ENCODE results near the gene VPS25. TPM values are rescaled to one million over a fixed set of nuclear protein-coding genes. Genes with fewer than 3 reads are reported as not detected.

Gene VPS25
- total RNA-seq, 1 donor from 2014 or later: 55.1 TPM

DNA sequence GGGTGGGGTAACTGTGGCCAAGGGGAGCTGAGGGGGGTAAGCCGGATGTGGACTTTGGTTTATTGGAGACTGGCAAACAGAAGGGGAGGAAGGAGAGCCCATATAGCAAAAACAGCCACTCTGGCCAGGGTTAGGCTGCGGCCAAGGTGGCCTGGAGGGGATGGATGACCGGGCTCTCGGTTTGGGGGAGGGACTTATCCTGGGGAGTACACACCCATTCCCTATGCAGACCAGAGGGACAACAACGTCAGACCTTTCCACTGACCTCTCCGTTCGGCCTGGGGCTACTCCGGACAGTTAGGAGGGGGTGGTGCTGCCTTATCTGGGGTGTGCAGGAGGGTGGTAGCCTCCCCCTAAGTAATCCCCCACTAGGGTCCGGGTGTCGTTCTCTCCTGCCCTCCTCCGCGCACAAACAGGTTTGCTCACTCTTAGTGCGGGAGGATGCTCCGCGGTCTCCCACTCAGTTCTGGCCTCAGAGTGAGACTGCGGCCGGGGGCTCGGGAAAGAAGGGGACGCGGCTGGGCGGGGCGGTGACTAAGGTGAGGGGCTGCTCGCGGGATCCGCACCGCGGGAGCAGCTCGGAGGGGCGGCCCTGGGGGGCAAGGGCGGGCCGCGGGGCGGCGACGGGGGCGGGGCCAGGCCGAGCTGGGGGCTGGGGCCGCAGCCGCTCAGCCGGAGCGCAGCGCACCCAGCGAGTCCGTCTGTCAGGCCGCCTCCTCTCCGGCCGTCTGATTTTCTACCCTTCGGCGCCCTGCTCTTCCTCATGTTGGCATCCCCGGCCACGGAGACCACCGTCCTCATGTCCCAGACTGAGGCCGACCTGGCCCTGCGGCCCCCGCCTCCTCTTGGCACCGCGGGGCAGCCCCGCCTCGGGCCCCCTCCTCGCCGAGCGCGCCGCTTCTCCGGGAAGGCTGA, 6.9 kb downstream of the VPS25 start, which contains the start of gene WNK4:
Gene WNK4 (plus strand): TSS at position 675 of the 915 bp plus-strand sequence. CDS start 89 bp downstream, at position 764.
- Mint-ChIP-seq H3K27ac (ENCODE audit: unreplicated experiment) (peak within 1 kb of the TSS; percentile 2), H3K36me3 (ENCODE audit: low read depth) (peaks cover 7% of the 10 kb centered on the region), H3K4me1 (ENCODE audit: low read depth) (peaks cover 26% of the 10 kb centered on the region), H3K4me3 (ENCODE audit: unreplicated experiment) (peak within 1 kb of the TSS; percentile 53), H3K27me3 (ENCODE audit: low read depth) (peaks cover 5% of the 10 kb centered on the region), H3K9me3 (ENCODE audit: low read depth) (no peaks in the 10 kb centered on the region)
- TF ChIP-seq, protein P1, sequence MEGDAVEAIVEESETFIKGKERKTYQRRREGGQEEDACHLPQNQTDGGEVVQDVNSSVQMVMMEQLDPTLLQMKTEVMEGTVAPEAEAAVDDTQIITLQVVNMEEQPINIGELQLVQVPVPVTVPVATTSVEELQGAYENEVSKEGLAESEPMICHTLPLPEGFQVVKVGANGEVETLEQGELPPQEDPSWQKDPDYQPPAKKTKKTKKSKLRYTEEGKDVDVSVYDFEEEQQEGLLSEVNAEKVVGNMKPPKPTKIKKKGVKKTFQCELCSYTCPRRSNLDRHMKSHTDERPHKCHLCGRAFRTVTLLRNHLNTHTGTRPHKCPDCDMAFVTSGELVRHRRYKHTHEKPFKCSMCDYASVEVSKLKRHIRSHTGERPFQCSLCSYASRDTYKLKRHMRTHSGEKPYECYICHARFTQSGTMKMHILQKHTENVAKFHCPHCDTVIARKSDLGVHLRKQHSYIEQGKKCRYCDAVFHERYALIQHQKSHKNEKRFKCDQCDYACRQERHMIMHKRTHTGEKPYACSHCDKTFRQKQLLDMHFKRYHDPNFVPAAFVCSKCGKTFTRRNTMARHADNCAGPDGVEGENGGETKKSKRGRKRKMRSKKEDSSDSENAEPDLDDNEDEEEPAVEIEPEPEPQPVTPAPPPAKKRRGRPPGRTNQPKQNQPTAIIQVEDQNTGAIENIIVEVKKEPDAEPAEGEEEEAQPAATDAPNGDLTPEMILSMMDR (IDR thresholded peaks at IDR 0.05): no peak
- no peak for DNase-seq (ENCODE audit: low spot score)

DNA sequence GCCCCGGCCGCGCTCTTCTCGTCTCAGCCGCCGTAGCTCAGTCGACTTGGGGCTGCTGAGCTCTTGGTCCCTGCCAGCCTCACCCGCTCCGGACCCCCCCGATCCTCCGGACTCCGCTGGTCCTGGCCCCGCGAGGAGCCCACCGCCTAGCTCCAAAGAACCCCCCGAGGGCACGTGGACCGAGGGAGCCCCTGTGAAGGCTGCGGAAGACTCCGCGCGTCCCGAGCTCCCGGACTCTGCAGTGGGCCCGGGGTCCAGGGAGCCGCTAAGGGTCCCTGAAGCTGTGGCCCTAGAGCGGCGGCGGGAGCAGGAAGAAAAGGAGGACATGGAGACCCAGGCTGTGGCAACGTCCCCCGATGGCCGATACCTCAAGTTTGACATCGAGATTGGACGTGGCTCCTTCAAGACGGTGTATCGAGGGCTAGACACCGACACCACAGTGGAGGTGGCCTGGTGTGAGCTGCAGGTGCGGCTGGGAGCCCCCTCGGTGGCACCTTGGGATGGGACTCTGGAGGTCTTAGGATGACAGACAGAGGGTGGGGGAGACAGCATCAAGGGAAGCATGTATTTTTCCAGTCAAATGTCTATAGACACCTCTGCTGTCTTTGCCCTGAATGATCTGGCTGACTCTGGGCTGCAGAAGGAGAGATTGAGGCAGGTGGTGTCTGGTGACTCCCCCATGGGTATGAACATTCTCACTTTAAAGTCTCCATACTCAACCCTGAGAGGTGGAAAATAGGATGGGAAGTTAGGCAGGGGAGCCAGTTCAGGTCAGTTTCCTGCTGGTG, 7.8 kb downstream of the VPS25 start:
- TF ChIP-seq, protein P1 (IDR thresholded peaks at IDR 0.05): no peak
- H3K4me1 Mint-ChIP-seq (ENCODE audit: low read depth): peaks cover 20% of the 10 kb centered on the region
- peak overlapping the region; percentile 47 for H3K4me3 Mint-ChIP-seq (ENCODE audit: unreplicated experiment)
- no peak for DNase-seq (ENCODE audit: low spot score)
- H3K27ac Mint-ChIP-seq (ENCODE audit: unreplicated experiment): no peak overlapping the region
- H3K9me3 Mint-ChIP-seq (ENCODE audit: low read depth): no peaks in the 10 kb centered on the region
- H3K27me3 Mint-ChIP-seq (ENCODE audit: low read depth): peaks cover 8% of the 10 kb centered on the region
- H3K36me3 Mint-ChIP-seq (ENCODE audit: low read depth): peaks cover 7% of the 10 kb centered on the region

DNA sequence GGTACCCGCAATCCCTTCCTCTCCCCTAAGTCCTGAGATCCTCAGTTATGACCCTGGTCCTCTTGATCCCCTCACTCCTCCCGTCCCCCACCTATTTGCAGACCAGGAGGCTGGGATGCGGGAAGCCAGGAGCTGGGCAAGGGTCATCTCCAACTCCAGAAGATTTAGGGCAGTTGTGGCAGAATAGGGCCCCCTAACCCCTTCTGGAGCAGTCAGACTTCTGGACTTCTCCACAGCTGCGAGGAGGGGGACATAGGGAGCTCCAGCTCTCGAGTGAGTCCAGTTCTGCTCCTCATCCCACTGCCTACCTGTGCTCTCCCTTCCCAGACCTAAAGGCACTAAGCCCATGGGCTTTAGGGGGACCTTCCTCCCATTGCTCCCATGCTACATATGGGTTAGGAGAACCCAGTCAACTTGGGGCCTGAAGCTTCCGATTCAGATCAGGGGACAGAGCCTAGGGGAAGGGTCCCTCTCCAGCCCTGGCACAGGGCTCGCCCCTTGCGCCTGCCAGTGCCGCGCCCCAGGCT, 8.5 kb downstream of the VPS25 start:
- TF ChIP-seq, protein P1 (IDR thresholded peaks at IDR 0.05): no peak
- H3K4me3 Mint-ChIP-seq (ENCODE audit: unreplicated experiment): peak overlapping the region; percentile 47
- no peaks in the 10 kb centered on the region for H3K9me3 Mint-ChIP-seq (ENCODE audit: low read depth)
- H3K4me1 Mint-ChIP-seq (ENCODE audit: low read depth): peaks cover 20% of the 10 kb centered on the region
- no peak for DNase-seq (ENCODE audit: low spot score)
- H3K36me3 Mint-ChIP-seq (ENCODE audit: low read depth): peaks cover 7% of the 10 kb centered on the region
- H3K27ac Mint-ChIP-seq (ENCODE audit: unreplicated experiment): no peak overlapping the region
- H3K27me3 Mint-ChIP-seq (ENCODE audit: low read depth): peaks cover 8% of the 10 kb centered on the region

DNA sequence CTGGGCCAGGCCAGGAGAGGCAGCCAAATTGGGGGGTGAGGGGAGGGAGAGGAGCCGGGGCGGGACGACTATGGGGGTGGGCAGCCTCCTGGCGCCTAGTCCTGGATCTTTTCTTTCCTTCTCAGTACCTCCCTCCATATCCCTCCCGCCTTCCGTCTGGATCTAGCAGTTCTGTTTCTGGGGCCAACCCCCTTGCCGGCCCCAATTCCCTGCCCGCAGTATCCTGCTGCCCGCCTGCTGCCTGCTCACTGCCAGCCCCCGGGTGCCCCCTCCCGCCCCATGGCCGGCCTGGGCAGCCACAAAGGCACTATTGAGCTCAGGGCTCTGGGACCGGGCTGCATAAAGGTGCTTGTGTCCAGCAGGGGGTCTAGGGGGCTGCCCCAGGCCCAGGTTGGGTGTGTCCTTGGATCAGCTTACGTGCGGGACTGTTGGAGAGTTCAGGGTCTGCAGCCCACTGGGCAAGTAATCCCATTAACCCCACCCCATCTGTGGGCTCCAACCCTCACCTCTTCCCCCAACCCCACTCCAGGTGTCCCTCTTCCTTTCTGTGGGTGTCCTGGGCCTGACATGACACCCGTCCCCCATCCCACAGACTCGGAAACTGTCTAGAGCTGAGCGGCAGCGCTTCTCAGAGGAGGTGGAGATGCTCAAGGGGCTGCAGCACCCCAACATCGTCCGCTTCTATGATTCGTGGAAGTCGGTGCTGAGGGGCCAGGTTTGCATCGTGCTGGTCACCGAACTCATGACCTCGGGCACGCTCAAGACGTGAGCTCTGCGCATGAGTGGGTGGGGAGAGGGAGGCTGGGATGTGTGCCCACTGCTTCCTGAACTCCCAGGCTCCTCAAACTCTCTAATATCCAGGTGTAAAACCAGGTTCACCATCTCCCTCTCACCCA, 9.2 kb downstream of the VPS25 start:
- no peak overlapping the region for H3K4me3 Mint-ChIP-seq (ENCODE audit: unreplicated experiment)
- no peak overlapping the region for H3K27ac Mint-ChIP-seq (ENCODE audit: unreplicated experiment)
- peaks cover 8% of the 10 kb centered on the region for H3K27me3 Mint-ChIP-seq (ENCODE audit: low read depth)
- H3K9me3 Mint-ChIP-seq (ENCODE audit: low read depth): no peaks in the 10 kb centered on the region
- DNase-seq (ENCODE audit: low spot score): no peak
- TF ChIP-seq, protein P1 (IDR thresholded peaks at IDR 0.05): no peak
- H3K4me1 Mint-ChIP-seq (ENCODE audit: low read depth): peaks cover 20% of the 10 kb centered on the region
- H3K36me3 Mint-ChIP-seq (ENCODE audit: low read depth): peaks cover 7% of the 10 kb centered on the region

Data from chondrocyte (in vitro differentiated cells).